CD4-positive, alpha-beta T cell (primary cell): ENCODE results near the gene IL17C. TPM values are rescaled to one million over a fixed set of nuclear protein-coding genes. Genes with fewer than 3 reads are reported as not detected.

Experiments used
- ATAC-seq: fragments of 200-7000 bp; cut with Tn5 transposase; one replicate; pipeline ENCODE4 v1.10.0; 2022; ENCODE audit warnings: mild to moderate bottlenecking; ENCODE audit not compliant: poor library complexity
- CTCF ChIA-PET: fragments of 350-600 bp; sonication (Branson Sonifier 250); formaldehyde crosslinking; loops from one replicate; lab custom pipeline; 2021; ENCODE audit warnings: antibody characterized with exemption, inconsistent platforms; lab: Charles Lee
- POLR2A ChIA-PET: fragments of 350-600 bp; sonication (Branson Sonifier 250); formaldehyde crosslinking; loops from one replicate; lab custom pipeline; 2021; ENCODE audit warnings: antibody characterized with exemption, inconsistent platforms; lab: Charles Lee
- DNase-seq, 14 experiments: peaks; one replicate each; pipeline ENCODE4 v3.0.0-alpha.2; 2013 to 2020; ENCODE audit warnings: mixed read lengths in 2 of 14
- H3K27ac ChIP-seq, 2 donors: one replicate each; pipeline versions ENCODE4 v1.5.1 to v1.7.0; 2013; ENCODE audit warnings: low read length in 2 of 2, low read depth in 1 of 2, mild to moderate bottlenecking in 1 of 2
- H3K27me3 ChIP-seq, 2 experiments: 1 replicate in 1 of 2; 2 replicates in 1 of 2; pipeline versions ENCODE4 v1.6.1 to v1.7.0; 2013; ENCODE audit warnings: low read length in 2 of 2, control low read depth in 1 of 2, mild to moderate bottlenecking in 1 of 2, moderate library complexity in 1 of 2; ENCODE audit not compliant: insufficient read depth in 2 of 2, control insufficient read depth in 1 of 2
- H3K36me3 ChIP-seq: one replicate; pipeline ENCODE4 v1.6.1; 2013; ENCODE audit warnings: low read length, control low read depth; ENCODE audit not compliant: insufficient read depth
- H3K4me1 ChIP-seq: one replicate; pipeline ENCODE4 v1.6.1; 2013; ENCODE audit warnings: low read length, control low read depth; ENCODE audit not compliant: insufficient read depth
- H3K4me3 ChIP-seq: one replicate; pipeline ENCODE4 v1.5.1; 2013; ENCODE audit warnings: mild to moderate bottlenecking, low read length, moderate library complexity
- H3K9me3 ChIP-seq, 2 experiments: 1 replicate in 1 of 2; 2 replicates in 1 of 2; pipeline versions ENCODE4 v1.6.1 to v1.7.0; 2013; ENCODE audit warnings: low read length in 2 of 2, mild to moderate bottlenecking in 2 of 2, control low read depth in 1 of 2, moderate library complexity in 1 of 2; ENCODE audit not compliant: control insufficient read depth in 1 of 2, insufficient read depth in 1 of 2
- H3K27ac Mint-ChIP-seq: one replicate; pipeline ENCODE4 v1.8.0; 2020; ENCODE audit warnings: mixed read lengths
- H3K27me3 Mint-ChIP-seq: one replicate; pipeline ENCODE4 v1.8.0; 2021; ENCODE audit warnings: mixed read lengths
- H3K36me3 Mint-ChIP-seq: one replicate; pipeline ENCODE4 v1.8.0; 2021; ENCODE audit warnings: low read depth, mixed read lengths
- H3K4me1 Mint-ChIP-seq: one replicate; pipeline ENCODE4 v1.8.0; 2021; ENCODE audit warnings: low read depth, mixed read lengths
- H3K4me3 Mint-ChIP-seq: one replicate; pipeline ENCODE4 v1.8.0; 2020; ENCODE audit warnings: mild to moderate bottlenecking, mixed read lengths
- H3K9me3 Mint-ChIP-seq: one replicate; pipeline ENCODE4 v1.8.0; 2020; ENCODE audit warnings: mixed read lengths
- CTCF ChIP-seq: fragments of 200-600 bp; IDR thresholded peaks from one replicate; pipeline ENCODE4 v1.8.0; 2022; ENCODE audit warnings: antibody characterized with exemption, mild to moderate bottlenecking
- intact Hi-C, 2 experiments: fragments of 100-400 bp; cut with DNase I in 1 of 2; cut with micrococcal nuclease in 1 of 2; formaldehyde crosslinking; loops; one replicate each; pipeline versions ENCODE4 v1.15.1 to v1.9.0; 2023 to 2025; cut with DNase I, micrococcal nuclease
- total RNA-seq, 174 experiments: library from RNA in 2 of 174; stranded (reverse) in 2 of 174; gene quantifications; one replicate each; pipeline ENCODE4 v1.2.3 and lab custom pipeline; 2021 to 2026

Gene IL17C
- total RNA-seq, 2 experiments from 2014 or later = 0.77 TPM; not detected in 1

GRCh38 chr16:88593910-88594309 is 44.5 kb upstream of the IL17C start:
- TF ChIP-seq CTCF = no peak
- peaks cover 22% of the 10 kb centered on the region for H3K4me1 Mint-ChIP-seq
- H3K27ac Mint-ChIP-seq = no peak overlapping the region
- Histone ChIP-seq H3K4me3 (no peak overlapping the region), H3K9me3 (no peaks in the 10 kb centered on the region), H3K36me3 (peaks cover 40% of the 10 kb centered on the region), H3K27me3 (no peaks in the 10 kb centered on the region), H3K4me1 (peaks cover 23% of the 10 kb centered on the region), H3K27ac (no peak overlapping the region)
- no peaks in the 10 kb centered on the region for H3K27me3 Mint-ChIP-seq
- ChIA-PET CTCF (no interaction called here), POLR2A (no interaction called here)
- DNase-seq = no peak
- ATAC-seq = no peak
- no peaks in the 10 kb centered on the region for H3K9me3 Mint-ChIP-seq
- peaks cover 50% of the 10 kb centered on the region for H3K36me3 Mint-ChIP-seq
- intact Hi-C loops = no loop called here
- H3K4me3 Mint-ChIP-seq = no peak overlapping the region

DNA sequence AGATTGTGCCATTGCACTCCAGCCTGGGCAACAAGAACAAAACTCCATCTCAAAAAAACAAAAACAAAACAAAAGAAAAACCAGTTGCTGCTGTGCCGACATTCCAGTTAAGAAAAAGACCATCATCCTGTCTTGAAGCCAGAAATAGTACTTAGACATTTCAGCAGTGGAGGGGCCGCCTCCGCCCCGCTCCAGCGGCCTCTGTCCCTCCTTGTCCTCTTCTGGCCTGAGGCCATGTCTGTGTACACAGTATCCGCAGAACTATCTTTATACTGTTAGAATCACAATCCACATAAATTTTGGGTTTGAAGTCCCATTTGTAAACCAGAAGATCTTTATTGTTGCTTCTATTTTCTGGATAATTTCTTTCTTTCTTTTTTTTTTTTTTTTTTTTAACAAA is 43.3 kb upstream of the IL17C start:
- Histone ChIP-seq H3K27ac (no peak overlapping the region), H3K36me3 (peaks cover 41% of the 10 kb centered on the region), H3K27me3 (no peaks in the 10 kb centered on the region), H3K9me3 (no peaks in the 10 kb centered on the region), H3K4me3 (no peak overlapping the region), H3K4me1 (peaks cover 14% of the 10 kb centered on the region)
- Mint-ChIP-seq H3K27ac (no peak overlapping the region), H3K36me3 (peaks cover 50% of the 10 kb centered on the region), H3K4me1 (peaks cover 13% of the 10 kb centered on the region), H3K27me3 (no peaks in the 10 kb centered on the region), H3K4me3 (no peak overlapping the region), H3K9me3 (no peaks in the 10 kb centered on the region)
- ATAC-seq = no peak
- ChIA-PET CTCF (no interaction called here), POLR2A (no interaction called here)
- DNase-seq = no peak
- intact Hi-C loops = no loop called here
- no peak for TF ChIP-seq CTCF

GRCh38 chr16:88595921-88596320 is 42.5 kb upstream of the IL17C start:
- Mint-ChIP-seq H3K36me3 (peaks cover 56% of the 10 kb centered on the region), H3K27me3 (no peaks in the 10 kb centered on the region), H3K9me3 (no peaks in the 10 kb centered on the region), H3K27ac (no peak overlapping the region), H3K4me1 (peaks cover 13% of the 10 kb centered on the region), H3K4me3 (no peak overlapping the region)
- TF ChIP-seq CTCF = no peak
- DNase-seq = no peak
- H3K9me3 ChIP-seq = no peaks in the 10 kb centered on the region
- no peak overlapping the region for H3K4me3 ChIP-seq
- intact Hi-C loops = no loop called here
- H3K4me1 ChIP-seq = peaks cover 14% of the 10 kb centered on the region
- no peak overlapping the region for H3K27ac ChIP-seq
- ChIA-PET CTCF (no interaction called here), POLR2A (no interaction called here)
- H3K27me3 ChIP-seq = no peaks in the 10 kb centered on the region
- peaks cover 43% of the 10 kb centered on the region for H3K36me3 ChIP-seq
- ATAC-seq = no peak
